HG03159 (cell line): ENCODE measurements around the gene FIZ1.
A peak's percentile ranks its signal among the peaks of the same experiment; 100 is the strongest.

Experiments
- ATAC-seq: cut with Tn5 transposase; IDR thresholded peaks from one replicate; pipeline ENCODE4 v1.9.1; 2021; ENCODE audit warnings: mild to moderate bottlenecking, moderate library complexity; ENCODE audit not compliant: unreplicated experiment

Gene FIZ1, protein sequence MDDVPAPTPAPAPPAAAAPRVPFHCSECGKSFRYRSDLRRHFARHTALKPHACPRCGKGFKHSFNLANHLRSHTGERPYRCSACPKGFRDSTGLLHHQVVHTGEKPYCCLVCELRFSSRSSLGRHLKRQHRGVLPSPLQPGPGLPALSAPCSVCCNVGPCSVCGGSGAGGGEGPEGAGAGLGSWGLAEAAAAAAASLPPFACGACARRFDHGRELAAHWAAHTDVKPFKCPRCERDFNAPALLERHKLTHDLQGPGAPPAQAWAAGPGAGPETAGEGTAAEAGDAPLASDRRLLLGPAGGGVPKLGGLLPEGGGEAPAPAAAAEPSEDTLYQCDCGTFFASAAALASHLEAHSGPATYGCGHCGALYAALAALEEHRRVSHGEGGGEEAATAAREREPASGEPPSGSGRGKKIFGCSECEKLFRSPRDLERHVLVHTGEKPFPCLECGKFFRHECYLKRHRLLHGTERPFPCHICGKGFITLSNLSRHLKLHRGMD

DNA sequence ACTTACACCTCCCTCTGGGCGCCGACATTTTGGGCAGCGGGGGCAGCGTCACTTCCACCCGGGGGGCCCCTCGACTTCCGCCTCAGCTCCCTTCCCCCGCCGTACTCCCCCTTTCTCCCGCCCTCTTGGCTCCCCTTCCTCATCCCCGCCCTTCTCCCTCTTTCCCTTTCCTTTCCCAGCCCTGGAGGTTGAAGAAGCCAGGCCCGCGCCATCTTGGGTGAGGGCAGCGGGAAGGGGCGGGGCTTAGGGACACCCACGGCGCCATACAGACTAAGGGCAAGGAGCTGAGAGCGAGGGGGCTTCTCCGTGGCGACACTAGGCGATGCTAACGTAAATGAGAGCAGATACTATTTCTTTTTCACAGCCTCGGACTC is at the start of gene FIZ1:
Gene FIZ1 (minus strand): TSS at position 50 of the 374 bp plus-strand sequence. CDS start 1,652 bp downstream, outside the sequence.
- ATAC-seq = peak; percentile 50

DNA sequence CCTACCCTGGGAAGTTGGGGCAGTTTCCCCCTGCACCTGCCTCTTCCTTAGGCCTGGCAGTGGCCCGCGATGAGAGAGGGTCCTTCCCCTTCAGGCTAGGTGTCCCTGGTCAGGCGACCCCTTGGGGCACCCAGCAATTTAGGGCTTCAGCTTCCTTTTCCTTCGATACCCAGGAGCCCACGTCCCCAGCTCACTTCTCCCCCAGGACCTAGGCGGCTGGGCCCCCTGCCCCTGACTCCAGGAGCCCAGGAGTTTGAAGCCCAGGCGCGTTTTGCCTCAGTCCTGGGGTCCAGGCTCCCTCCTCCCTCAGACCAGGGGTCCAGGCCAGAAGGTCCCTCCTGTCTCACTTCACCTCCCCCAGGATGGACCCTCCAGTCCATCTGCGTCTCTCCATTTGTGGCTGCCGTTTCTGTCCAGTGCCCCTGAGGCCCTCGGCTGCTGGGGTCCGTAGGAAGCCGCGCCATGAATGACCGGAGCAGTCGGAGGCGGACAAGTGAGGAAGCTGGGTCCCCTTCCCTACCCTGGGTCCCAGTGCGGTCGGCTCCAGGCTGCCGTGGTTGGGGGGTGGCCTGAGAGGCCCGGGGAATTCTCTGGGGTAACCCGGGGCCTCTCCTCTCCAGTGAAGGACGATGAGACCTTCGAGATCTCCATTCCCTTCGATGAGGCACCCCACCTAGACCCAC is 49.4 kb upstream of the FIZ1 start:
- ATAC-seq = no peak

DNA sequence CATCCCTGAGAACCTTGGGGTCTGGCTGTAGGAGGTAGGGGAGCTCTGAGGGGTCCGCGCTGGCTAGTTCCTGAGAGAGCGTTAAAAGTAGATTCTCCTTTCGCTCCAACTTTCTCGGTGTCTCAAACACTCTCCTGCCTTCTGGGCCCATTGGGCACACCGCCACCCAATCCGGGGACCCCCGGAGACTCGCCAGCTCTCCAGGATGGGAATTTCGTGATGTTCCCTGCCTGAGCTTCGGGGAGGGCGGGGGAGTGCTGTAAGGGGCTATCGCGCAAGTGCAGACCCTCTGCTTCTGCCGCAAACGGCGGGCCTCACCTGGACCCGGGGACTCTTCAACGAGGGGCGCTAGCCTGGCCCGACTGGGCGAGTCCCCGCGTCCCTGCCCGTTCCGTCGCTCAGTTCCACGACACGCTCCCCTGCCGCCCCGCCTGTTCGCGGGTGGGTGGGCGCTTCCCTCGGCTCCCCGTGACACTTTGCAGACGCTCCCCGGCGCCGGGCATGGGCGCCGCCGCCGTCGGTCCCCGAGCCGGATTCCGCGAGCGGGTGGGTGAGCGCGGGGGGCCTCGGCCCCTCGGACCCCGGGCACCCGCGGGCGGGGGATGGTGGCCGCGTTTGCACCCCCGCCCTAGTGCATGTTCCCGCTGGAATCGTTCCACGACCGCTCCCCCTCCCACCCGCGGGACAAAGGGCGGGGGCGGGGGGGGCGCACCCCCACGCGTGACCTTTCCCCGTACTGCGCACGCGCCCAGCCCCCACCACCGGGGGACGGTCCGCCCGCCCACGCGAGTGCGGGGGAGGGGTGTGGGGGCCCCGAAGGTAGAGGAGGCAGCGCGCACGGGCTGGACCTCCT is 48.6 kb upstream of the FIZ1 start, which contains the start of gene CCDC106:
Gene CCDC106 (plus strand): TSS at position 481 of the 853 bp plus-strand sequence. CDS start 835 bp downstream, outside the sequence.
- no peak for ATAC-seq

DNA sequence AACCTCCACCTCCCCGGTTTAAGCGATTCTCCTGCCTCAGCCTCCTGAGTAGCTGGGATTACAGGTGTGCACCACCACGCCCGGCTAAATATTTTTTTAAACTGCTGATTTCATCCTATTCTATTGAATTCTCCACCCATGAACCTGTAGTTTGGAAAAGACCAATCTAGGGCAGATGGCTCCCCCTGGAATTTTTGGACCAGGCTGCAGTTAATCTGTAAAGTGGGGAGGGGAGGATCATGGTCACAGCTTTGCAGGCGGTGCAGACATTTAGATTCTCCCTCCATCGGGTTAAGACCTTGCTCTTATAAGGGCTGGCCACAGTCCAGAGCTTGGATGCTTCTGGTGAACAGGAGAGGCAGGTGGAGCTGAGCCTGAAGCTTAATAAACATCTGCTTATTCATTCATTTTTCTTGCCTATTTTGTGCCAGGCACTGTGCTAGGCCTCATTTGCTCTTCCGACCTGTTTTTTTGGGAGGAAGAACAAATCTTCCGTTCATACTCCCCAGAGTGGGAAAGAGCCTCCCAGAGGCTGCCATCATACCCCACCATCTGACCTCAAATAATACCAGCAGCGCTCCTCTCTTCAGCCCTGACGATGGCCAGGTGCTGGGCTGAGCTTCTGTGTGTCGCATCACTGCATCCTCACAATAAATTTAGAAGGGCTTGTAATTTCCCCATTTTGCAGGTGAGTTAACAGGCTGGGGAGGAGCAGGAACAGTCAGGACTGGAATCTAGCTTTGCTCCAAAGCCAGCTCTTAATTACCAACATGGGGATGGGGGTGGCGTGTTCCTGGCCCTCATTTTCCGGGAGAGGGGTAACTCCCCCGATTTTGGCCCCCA is 47.8 kb upstream of the FIZ1 start:
- no peak for ATAC-seq

DNA sequence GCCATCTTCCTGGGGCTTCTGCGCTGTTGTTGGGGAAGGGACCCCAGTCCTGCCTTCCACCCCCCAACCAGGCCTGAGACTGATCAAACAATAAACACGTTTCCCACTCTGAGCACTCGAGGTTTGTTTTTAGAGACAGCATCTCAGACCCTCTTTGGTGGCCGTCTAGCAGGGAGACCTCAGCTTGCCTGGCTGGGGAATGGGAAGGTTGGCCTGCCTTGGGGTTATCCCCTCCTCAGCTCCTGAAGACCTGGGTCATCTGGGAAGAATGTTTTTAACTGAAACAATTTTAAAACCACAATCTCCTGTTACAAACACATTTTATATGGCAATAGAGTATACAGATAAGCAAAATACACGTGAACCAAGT is 46.2 kb upstream of the FIZ1 start:
- ATAC-seq = no peak

DNA sequence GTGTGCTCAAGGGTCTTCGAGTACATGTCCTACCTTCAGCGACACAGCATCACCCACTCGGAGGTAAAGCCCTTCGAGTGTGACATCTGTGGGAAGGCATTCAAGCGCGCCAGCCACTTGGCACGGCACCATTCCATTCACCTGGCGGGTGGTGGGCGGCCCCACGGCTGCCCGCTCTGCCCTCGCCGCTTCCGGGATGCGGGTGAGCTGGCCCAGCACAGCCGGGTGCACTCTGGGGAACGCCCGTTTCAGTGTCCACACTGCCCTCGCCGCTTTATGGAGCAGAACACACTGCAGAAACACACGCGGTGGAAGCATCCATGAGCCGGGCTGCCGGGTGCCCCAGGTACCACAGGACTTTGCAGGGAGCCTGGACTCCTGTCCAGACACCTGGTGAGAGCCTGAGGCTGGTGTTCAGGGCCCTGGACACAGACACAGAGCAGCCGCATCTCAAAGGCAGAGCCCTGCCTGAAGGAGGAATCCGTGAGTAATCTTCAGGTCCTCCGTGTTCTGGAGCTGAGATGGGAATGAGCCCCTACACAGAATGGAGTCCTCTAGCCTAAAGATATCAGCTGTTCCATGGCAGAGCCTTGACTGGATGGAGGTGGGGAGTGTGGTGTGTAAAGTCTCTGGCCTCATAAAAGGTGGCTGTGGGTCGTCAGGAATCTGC is 45.7 kb upstream of the FIZ1 start:
- no peak for ATAC-seq

DNA sequence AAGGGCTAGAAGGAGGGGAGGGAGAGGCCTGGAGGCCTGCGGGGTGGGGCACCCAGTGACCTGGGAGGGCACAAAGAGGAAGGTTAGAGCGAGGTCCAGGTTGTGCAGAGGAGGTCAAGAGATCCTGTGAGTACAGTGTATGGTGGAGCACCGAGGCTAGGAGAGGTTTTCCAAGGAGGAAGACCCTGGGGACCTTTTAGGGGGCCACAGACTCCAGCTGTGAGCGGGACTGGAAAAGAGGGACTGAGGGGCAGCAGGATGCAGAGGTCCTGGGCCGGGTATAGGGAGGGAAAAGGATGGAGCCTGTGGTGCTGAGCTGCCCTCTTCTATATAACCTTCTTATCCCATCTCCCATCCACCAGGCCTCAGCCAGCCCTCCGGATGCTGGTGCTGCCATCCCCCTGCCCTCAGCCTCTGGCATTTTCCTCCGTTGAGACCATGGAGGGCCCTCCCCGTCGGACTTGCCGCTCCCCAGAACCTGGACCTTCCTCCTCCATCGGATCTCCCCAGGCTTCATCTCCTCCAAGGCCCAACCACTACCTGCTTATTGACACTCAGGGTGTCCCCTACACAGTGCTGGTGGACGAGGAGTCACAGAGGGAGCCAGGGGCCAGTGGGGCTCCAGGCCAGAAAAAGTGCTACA is 45.0 kb upstream of the FIZ1 start:
- no peak for ATAC-seq

DNA sequence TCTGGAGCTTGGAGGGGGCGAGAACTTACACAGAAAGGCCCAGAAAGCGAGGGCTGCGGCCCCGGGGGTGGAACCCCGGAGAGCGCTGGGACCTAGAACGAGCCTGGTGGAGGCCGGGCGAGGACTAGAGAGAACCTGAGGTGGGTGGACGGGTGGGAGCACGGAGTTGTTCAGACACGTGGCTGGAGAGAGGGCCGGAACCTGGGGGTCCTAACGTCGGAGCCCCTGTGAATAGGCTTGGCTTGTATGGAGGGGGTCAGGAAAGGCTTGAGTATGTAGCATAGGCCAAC is 44.5 kb upstream of the FIZ1 start:
- ATAC-seq = no peak

DNA sequence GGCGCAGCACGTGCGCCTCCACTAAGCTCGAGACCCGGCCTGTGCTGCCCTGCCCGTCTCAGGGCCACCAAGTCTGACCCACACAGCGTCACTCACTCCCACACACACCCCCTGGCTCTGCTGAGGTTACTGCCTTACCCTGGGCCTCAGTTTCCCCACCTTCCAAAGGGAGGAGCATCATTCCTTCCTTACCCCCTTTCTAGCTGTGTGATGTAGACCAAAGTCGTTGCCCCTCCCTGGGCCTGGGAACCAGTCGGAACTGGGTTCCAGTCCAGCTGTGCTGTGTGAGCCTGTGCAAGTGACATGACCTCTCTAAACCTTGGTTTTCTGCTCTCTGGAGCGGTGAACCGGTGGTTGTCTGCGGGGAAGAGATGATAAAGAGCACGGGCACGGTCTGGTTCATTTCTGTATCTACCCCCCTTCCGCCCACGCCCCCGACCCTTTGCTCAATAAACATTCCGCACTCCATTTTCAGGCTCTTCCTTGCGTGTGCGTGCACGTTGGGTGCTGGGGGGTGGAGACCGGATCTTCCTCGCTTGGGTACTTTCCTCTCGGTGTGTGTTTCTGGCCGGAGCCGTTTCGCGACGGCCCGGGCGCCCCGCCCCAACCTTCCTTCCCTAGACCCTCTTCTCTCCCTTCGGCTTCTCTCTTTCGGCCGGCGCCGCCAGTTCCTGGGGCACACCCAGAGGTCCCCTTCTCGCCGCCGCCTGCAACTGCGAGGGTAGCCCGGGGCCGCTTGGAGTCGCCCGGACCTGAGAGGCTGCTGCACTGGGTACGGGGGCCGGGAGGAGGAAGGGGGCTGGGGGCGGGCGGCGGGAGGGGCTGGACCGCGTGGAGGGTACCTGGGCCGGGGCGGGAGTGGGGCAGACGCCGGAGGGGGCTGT is 43.9 kb upstream of the FIZ1 start, which contains the start of gene ZNF581:
Gene ZNF581 (plus strand): TSS at position 647 of the 884 bp plus-strand sequence. CDS start 923 bp downstream, outside the sequence.
- ATAC-seq = no peak

DNA sequence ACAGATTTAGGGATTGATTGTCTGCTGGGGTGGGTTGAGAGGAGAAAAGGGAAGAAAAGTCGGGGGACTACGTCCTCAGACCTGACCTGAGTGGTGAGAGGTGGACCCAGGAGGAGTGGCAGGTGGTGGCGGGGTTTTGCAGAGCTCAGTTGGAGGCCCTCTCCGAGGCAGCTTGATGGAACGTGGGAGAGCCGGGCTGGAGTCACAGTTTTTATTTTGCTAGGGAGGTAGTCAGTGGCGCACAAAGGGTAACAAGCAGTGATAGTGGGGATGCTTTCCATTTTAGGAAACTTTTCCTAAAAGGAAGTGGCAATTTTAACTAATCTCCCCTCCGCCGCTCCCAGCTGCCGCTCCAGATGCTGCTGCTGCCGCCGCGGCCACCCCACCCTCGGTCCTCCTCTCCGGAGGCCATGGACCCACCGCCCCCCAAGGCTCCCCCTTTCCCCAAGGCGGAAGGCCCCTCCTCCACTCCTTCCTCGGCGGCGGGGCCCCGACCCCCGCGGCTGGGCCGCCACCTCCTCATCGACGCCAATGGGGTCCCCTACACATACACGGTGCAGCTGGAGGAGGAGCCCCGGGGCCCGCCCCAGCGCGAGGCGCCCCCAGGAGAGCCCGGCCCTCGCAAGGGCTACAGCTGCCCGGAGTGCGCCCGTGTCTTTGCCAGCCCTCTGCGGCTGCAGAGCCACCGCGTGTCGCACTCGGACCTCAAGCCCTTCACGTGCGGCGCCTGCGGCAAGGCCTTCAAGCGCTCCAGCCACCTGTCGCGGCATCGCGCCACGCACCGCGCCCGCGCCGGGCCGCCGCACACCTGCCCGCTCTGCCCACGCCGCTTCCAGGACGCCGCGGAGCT is 43.1 kb upstream of the FIZ1 start:
- ATAC-seq = no peak

DNA sequence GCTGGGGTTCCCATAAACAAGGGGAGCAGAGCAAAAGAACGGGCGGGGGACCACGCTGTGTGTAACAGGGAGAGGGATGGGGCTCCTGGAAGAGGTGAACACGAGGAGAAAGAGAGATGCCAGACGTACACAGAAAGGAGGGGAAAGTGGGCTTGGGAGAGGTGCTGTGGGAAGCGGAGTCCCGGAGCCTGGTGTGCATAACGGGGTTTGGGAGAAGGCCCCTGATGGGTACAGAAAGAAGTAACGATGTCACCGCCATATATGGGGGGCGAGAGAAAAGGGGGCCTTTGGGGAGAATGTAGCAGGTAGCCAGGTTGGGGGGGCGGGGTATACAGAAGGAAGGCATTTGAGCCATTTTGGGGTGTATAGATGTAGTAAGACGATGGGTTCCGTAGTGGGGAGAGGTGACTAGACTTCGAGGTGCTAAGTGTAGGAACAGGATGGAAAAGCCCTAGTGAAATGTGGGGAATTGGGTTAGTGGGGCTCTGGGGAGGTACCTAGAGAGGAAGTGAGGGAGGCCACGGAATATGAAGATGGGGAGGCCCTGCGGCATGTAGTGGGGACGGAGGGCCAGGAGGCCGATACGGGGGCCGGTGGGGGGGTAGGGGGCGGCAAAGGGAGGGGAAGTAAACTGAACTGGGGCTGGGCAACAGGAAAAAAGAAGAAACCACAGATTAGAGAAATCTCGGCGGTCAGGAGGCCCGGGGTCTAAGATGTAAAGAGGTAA is 42.3 kb upstream of the FIZ1 start:
- ATAC-seq = no peak

DNA sequence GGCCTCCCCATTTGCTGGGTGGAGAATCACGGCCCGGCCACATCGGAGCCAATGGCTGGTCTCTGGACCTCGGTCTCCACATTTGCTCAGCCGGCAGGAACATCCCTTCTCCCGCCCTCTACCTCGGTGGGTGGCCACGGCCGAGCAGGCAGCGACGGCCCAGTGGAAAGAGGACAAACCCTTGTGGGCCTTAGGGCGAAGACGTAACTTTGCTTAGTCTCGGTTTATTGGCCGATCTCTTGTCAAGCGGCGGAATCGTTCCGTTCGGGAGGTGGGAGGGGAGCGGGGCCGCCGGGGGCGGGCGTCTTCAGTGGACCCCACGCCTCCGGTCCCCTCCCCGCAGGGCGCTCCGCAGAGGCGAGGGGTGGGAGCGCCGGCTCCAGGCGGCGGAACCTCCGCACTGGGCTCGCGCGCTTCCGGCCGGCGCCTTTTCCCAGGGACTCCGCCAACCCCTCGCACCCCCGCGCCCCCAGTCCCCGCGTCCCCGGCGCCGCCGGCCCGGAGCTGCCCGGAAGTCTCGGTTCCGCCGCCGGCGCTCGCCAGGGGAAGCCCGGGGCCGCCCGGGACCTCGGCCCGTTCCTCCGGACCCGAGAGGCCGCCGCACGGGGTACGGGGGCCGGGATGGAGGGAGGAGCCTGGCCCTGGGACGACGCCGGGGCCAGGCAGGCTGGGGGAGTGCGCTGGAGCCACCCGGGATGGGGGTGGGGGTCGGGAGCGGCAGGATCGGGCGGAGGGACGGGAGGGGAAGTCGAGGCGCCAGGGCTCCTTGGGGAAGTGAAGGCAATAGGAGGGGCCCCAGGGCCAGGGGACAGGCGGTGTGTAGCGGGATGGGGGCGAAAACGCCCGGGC is 41.5 kb upstream of the FIZ1 start, which contains the start of gene ZNF580:
Gene ZNF580 (plus strand): TSS at position 426 of the 849 bp plus-strand sequence. CDS start 1,507 bp downstream, outside the sequence.
- ATAC-seq = no peak

DNA sequence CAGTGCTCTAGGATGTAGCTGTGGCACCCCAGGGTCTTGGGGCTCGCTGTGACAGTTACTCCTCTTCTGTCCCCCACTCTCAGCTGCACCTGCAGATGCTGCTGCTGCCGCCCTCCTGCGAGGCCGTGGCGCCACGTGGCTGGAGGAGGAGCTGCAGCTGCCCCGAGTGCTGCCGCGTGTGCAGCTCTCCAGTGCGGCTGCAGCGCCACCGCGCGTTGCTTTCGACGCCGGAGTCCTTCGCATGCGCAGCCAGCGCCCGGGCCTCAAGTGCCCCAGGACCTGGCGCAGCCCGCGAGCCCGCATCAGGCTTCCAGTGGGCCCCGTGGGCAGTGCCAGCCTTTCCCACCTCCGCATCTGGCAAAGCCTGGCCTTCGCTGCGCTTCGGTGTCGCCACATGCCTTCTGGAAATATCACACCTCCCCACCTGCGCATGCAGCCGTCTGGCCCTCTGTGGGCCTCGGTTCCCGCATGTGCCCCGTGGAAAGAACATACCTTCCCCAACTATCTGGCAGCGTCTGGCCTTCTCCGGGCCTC is 40.8 kb upstream of the FIZ1 start:
- ATAC-seq = no peak

DNA sequence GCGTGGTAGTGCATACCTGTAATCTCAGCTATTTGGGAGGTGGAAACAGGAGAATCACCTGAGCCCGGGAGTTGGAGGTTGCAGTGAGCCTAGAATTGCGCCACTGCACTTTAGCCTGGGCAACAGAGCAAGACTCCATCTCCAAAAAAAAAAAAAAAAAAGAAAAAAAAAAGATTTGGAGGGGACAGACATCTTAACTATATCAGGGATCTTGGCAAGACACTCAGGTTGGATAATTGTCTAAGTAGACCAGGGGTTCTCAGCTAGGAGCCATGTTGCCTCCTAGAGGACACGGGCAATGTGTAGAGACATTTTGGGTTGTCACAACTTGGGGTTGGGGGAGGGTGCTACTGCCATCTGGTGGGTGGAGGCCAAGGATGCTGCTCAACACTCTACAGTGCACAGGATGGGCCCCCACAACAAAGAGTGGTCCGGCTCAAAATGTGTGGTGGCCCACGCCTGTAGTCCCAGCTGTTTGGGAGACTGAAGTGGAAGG is 39.6 kb upstream of the FIZ1 start:
- no peak for ATAC-seq

DNA sequence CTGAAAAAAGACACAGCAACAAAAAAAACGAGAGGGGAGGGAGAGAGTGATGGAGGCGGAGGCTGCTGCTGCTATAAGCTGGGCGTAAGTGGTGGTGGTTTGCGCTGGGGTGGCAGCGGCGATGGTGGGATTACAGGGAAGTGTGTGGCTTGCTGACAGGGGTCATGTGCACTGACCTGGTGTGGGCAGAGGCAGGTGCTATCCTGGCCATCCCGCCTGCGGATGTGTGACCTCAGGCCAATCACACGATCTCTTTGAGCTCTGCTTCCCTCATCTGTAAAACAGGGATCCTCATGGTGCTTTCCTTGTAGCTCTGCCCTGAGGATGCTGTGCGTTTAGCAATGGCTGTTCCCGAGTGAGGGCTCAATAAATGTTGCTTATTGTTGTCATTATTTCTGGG is 38.2 kb upstream of the FIZ1 start:
- ATAC-seq = no peak
